ENCODE results near the gene LAMA2. TPM values are rescaled to one million over a fixed set of nuclear protein-coding genes. Genes with fewer than 3 reads are reported as not detected.

The LAMA2 gene
- total and polyA plus RNA-seq, 2 donors (not counting 1 experiment from before 2014, with no cell fraction given), result 19.5 to 67.5 TPM

- no peaks in the 10 kb centered on the region for H4K20me1 ChIP-seq (ENCODE audit: control insufficient read depth, extremely low read depth, insufficient read depth, low read length)
- H2AFZ ChIP-seq (ENCODE audit: low read length), result no peak overlapping the region
- H3K27me3 ChIP-seq (ENCODE audit: control insufficient read depth, insufficient read depth, low read length), result no peaks in the 10 kb centered on the region
- H3K9ac ChIP-seq (ENCODE audit: insufficient read depth, low read length), result no peak overlapping the region
- no peak overlapping the region for H3K27ac ChIP-seq (ENCODE audit: insufficient read depth, low read length)
- no peak overlapping the region for H3K4me3 ChIP-seq (replicated peaks in 1 of 4; ENCODE audit: control extremely low read depth in 1 of 4, insufficient read depth in 1 of 4, low read depth in 3 of 4, low read length in 4 of 4)
- no peaks in the 10 kb centered on the region for H3K36me3 ChIP-seq (ENCODE audit: control insufficient read depth, insufficient read depth, low read length)
- no peak overlapping the region for H3K4me2 ChIP-seq (ENCODE audit: extremely low read depth, insufficient read depth, low read length)
- TF ChIP-seq, protein P1, sequence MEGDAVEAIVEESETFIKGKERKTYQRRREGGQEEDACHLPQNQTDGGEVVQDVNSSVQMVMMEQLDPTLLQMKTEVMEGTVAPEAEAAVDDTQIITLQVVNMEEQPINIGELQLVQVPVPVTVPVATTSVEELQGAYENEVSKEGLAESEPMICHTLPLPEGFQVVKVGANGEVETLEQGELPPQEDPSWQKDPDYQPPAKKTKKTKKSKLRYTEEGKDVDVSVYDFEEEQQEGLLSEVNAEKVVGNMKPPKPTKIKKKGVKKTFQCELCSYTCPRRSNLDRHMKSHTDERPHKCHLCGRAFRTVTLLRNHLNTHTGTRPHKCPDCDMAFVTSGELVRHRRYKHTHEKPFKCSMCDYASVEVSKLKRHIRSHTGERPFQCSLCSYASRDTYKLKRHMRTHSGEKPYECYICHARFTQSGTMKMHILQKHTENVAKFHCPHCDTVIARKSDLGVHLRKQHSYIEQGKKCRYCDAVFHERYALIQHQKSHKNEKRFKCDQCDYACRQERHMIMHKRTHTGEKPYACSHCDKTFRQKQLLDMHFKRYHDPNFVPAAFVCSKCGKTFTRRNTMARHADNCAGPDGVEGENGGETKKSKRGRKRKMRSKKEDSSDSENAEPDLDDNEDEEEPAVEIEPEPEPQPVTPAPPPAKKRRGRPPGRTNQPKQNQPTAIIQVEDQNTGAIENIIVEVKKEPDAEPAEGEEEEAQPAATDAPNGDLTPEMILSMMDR (conservative IDR thresholded peaks at IDR 0.05 in 1 of 2, IDR thresholded peaks at IDR 0.05 in 1 of 2; ENCODE audit: low read depth in 1 of 2, low read length in 2 of 2), result no peak
- TF ChIP-seq EZH2 (IDR thresholded peaks at IDR 0.05; ENCODE audit: low read length, missing control alignments), result no peak
- no peak for DNase-seq (ENCODE audit: low read depth in 2 of 2)
- no peaks in the 10 kb centered on the region for H3K9me3 ChIP-seq (ENCODE audit: control insufficient read depth, insufficient read depth, low read depth, low read length)
- H3K4me1 ChIP-seq (ENCODE audit: control insufficient read depth, extremely low read depth, insufficient read depth, low read length), result no peaks in the 10 kb centered on the region
- H3K79me2 ChIP-seq (ENCODE audit: control insufficient read depth, insufficient read depth, low read length), result no peaks in the 10 kb centered on the region
These were observed 241.4 kb downstream of the LAMA2 start for GRCh38 chr6:129124347-129124746.

DNA sequence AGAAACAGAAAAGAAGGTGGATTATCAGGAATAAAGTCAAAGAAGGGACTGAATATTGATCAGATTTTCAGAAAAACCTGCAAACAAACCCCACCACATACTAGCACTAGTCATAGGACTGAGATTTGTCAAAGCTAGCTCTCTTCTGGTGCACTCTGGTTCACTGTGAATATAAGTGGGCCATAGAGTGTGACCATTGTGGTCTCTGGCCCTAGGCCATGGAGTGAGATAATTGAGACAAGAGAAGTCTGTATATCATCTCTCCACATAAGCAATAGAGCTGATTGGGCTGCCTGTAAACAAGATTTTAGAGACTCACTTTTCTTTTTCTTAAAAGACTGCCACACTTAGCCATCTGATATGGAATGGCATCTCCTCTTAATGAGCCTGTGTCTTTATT is 247.2 kb downstream of the LAMA2 start:
- no peaks in the 10 kb centered on the region for H3K27me3 ChIP-seq (ENCODE audit: control insufficient read depth, insufficient read depth, low read length)
- H3K4me3 ChIP-seq (replicated peaks in 1 of 4; ENCODE audit: control extremely low read depth in 1 of 4, insufficient read depth in 1 of 4, low read depth in 3 of 4, low read length in 4 of 4), result no peak overlapping the region
- H3K9ac ChIP-seq (ENCODE audit: insufficient read depth, low read length), result no peak overlapping the region
- H2AFZ ChIP-seq (ENCODE audit: low read length), result no peak overlapping the region
- no peaks in the 10 kb centered on the region for H4K20me1 ChIP-seq (ENCODE audit: control insufficient read depth, extremely low read depth, insufficient read depth, low read length)
- H3K4me1 ChIP-seq (ENCODE audit: control insufficient read depth, extremely low read depth, insufficient read depth, low read length), result no peaks in the 10 kb centered on the region
- no peak overlapping the region for H3K4me2 ChIP-seq (ENCODE audit: extremely low read depth, insufficient read depth, low read length)
- H3K27ac ChIP-seq (ENCODE audit: insufficient read depth, low read length), result no peak overlapping the region
- no peak for TF ChIP-seq EZH2 (IDR thresholded peaks at IDR 0.05; ENCODE audit: low read length, missing control alignments)
- TF ChIP-seq, protein P1 (conservative IDR thresholded peaks at IDR 0.05 in 1 of 2, IDR thresholded peaks at IDR 0.05 in 1 of 2; ENCODE audit: low read depth in 1 of 2, low read length in 2 of 2), result no peak
- no peak for DNase-seq (ENCODE audit: low read depth in 2 of 2)
- no peaks in the 10 kb centered on the region for H3K36me3 ChIP-seq (ENCODE audit: control insufficient read depth, insufficient read depth, low read length)
- no peaks in the 10 kb centered on the region for H3K9me3 ChIP-seq (ENCODE audit: control insufficient read depth, insufficient read depth, low read depth, low read length)
- H3K79me2 ChIP-seq (ENCODE audit: control insufficient read depth, insufficient read depth, low read length), result no peaks in the 10 kb centered on the region

DNA sequence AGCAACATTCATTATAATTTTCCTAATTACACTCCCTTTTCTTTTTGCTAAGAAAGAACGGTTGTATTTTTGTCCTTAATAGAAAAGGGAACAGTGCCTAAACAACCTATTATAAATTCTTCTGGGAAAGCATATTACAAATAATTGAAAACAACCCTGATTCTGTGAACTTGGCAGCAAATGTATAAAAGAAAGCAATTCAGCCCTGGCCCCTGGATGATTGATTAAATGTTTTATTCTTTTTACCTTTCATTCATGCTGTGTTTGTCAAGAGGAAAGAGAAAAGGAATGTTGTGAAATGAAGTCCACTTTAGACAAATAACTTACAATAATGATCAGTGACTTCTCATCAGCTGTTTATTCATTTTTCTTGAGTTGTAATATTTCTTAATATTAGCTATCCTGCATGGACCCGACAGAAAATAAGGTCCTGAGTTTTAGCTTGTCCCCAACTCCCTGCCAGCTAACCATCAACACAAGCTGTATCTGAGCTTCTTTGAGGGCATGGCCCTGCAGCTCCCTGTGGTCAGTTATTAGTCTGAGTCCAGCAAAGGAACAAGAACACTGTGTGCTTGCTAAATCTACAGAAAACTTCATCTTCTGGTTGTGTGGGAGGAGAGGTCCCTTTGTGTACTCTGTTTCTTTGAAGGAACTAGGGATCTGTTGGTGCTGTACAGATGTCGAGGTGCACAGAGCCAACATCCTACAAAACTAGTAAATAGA is 248.2 kb downstream of the LAMA2 start:
- Histone ChIP-seq H3K9me3 (ENCODE audit: control insufficient read depth, insufficient read depth, low read depth, low read length) (no peaks in the 10 kb centered on the region), H2AFZ (ENCODE audit: low read length) (no peak overlapping the region), H3K4me2 (ENCODE audit: extremely low read depth, insufficient read depth, low read length) (no peak overlapping the region), H3K79me2 (ENCODE audit: control insufficient read depth, insufficient read depth, low read length) (no peaks in the 10 kb centered on the region), H3K36me3 (ENCODE audit: control insufficient read depth, insufficient read depth, low read length) (no peaks in the 10 kb centered on the region), H3K4me3 (replicated peaks in 1 of 4; ENCODE audit: control extremely low read depth in 1 of 4, insufficient read depth in 1 of 4, low read depth in 3 of 4, low read length in 4 of 4) (no peak overlapping the region), H4K20me1 (ENCODE audit: control insufficient read depth, extremely low read depth, insufficient read depth, low read length) (no peaks in the 10 kb centered on the region), H3K9ac (ENCODE audit: insufficient read depth, low read length) (no peak overlapping the region), H3K4me1 (ENCODE audit: control insufficient read depth, extremely low read depth, insufficient read depth, low read length) (no peaks in the 10 kb centered on the region), H3K27me3 (ENCODE audit: control insufficient read depth, insufficient read depth, low read length) (no peaks in the 10 kb centered on the region), H3K27ac (ENCODE audit: insufficient read depth, low read length) (no peak overlapping the region)
- DNase-seq (ENCODE audit: low read depth in 2 of 2), result peak in 1 of 2 donors; percentile 39
- TF ChIP-seq, protein P1 (conservative IDR thresholded peaks at IDR 0.05 in 1 of 2, IDR thresholded peaks at IDR 0.05 in 1 of 2; ENCODE audit: low read depth in 1 of 2, low read length in 2 of 2), result no peak
- no peak for TF ChIP-seq EZH2 (IDR thresholded peaks at IDR 0.05; ENCODE audit: low read length, missing control alignments)

Data from fibroblast of lung (primary cell).